Gastroesophageal sphincter (tissue), 4 donors: ENCODE data around the gene IFIT1B. TPM values are rescaled to one million over a fixed set of nuclear protein-coding genes. Genes with fewer than 3 reads are reported as not detected.
A peak's percentile ranks its signal among the peaks of the same experiment; 100 is the strongest.
"Not testable (repeated sequence)": the region's sequence is repeated elsewhere in the genome, so short reads cannot be mapped to it uniquely, and the experiment has no call there.

Source experiments
- ATAC-seq: fragments of 150-250 bp; one replicate; pipeline ENCODE4 v1.9.1; 2016; ENCODE audit warnings: mild to moderate bottlenecking, moderate library complexity
- H3K27ac ChIP-seq, 4 donors: fragments of 200-600 bp; sonication (generic) in 3 of 4; 1 replicate in 3 of 4; 2 replicates in 1 of 4; pipeline ENCODE4 v1.5.1; 2016 to 2019
- H3K27me3 ChIP-seq: fragments of 200-600 bp; sonication (generic); one replicate; pipeline ENCODE4 v1.5.1; 2019
- H3K36me3 ChIP-seq, 2 donors: fragments of 200-600 bp; sonication (generic); one replicate each; pipeline ENCODE4 v1.5.1; 2019; ENCODE audit warnings: control low read depth in 1 of 2
- H3K4me1 ChIP-seq, 3 donors: fragments of 200-600 bp; sonication (generic); 1 replicate in 2 of 3; 2 replicates in 1 of 3; pipeline ENCODE4 v1.5.1; 2016 to 2019; ENCODE audit warnings: control low read depth in 2 of 3
- H3K4me3 ChIP-seq, 2 donors: fragments of 200-600 bp; sonication (generic); one replicate each; pipeline ENCODE4 v1.5.1; 2019; ENCODE audit warnings: mild to moderate bottlenecking in 1 of 2, moderate library complexity in 1 of 2
- H3K9me3 ChIP-seq, 3 donors: fragments of 200-600 bp; sonication (generic); one replicate each; pipeline ENCODE4 v1.5.1; 2017 to 2019; ENCODE audit warnings: control low read depth in 2 of 3
- EP300 ChIP-seq: sonication (generic); formaldehyde crosslinking; IDR thresholded peaks from one replicate; pipeline ENCODE4 v1.6.1; 2017; ENCODE audit warnings: antibody characterized with exemption, mild to moderate bottlenecking
- POLR2A ChIP-seq, 2 donors: fragments of 450-650 bp; IDR thresholded peaks; one replicate each; pipeline ENCODE4 v1.6.1; 2017; ENCODE audit warnings: antibody characterized with exemption in 2 of 2, mild to moderate bottlenecking in 2 of 2, moderate library complexity in 1 of 2
- POLR2AphosphoS5 ChIP-seq: sonication (generic); formaldehyde crosslinking; IDR thresholded peaks from one replicate; pipeline ENCODE4 v1.6.1; 2017; ENCODE audit warnings: antibody characterized with exemption
- WGBS, 2 donors: methylation state at CpG; one replicate each; pipeline ENCODE4 v1.1.5; 2018; ENCODE audit warnings: low coverage in 1 of 2; 5-methylcytosine and 5-hydroxymethylcytosine counted together
- total RNA-seq, 4 donors: library from RNA; depleted of rRNA; stranded (reverse); fragments of >200 nt; gene quantifications; one replicate each; pipeline ENCODE4 v1.1.0, GENCODE V29; 2016
- TF ChIP-seq, protein P1 (sequence below), 4 experiments: fragments of 200-600 bp in 2 of 4; fragments of 450-650 bp in 2 of 4; sonication (generic) in 1 of 4; IDR thresholded peaks; one replicate each; pipeline ENCODE4 v1.5.1; 2017 to 2019; ENCODE audit warnings: antibody characterized with exemption in 4 of 4, mild to moderate bottlenecking in 2 of 4, moderate library complexity in 2 of 4

IFIT1B gene
- total RNA-seq, 4 donors from 2014 or later, result not detected

DNA sequence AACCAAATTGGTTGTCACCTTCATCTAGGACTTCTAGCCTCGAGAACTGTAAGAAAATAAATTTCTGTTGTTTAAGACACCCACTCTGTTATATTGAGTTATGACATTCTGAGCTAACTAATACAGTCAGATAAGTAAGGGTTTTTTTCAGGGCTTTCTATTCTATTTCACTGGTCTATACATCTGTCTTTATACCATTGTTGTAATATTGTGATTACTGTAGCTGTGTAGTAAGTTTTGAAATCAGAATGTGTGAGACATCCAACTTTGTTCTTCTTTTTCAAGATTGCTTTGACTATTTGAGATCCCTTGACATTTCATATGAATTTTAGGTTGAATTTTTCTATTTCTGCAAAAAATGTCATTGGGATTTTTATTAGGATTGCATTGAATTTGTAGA lies 22.1 kb downstream of the IFIT1B start:
- ATAC-seq, result no peak
- Histone ChIP-seq H3K4me1 (peaks cover 0 to 36% (median 3%) of the 10 kb centered on the region in 3 donors), H3K9me3 (no peaks in the 10 kb centered on the region), H3K4me3 (no peak overlapping the region), H3K36me3 (peaks cover 0 to 16% of the 10 kb centered on the region in 2 donors), H3K27me3 (no peaks in the 10 kb centered on the region), H3K27ac (no peak overlapping the region)
- TF ChIP-seq POLR2AphosphoS5 (no peak), POLR2A (IDR thresholded peaks at IDR 0.05) (no peak)
- WGBS, 2 donors, result 80 to 86% methylated on average over 1 of the region's 1 CpG

DNA sequence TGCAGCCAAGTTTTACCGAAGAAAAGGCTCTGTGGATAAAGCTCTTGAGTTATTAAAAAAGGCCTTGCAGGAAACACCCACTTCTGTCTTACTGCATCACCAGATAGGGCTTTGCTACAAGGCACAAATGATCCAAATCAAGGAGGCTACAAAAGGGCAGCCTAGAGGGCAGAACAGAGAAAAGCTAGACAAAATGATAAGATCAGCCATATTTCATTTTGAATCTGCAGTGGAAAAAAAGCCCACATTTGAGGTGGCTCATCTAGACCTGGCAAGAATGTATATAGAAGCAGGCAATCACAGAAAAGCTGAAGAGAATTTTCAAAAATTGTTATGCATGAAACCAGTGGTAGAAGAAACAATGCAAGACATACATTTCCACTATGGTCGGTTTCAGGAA lies 25.2 kb downstream of the IFIT1B start:
- TF ChIP-seq POLR2AphosphoS5, result no peak
- no peak for TF ChIP-seq EP300
- no peak for TF ChIP-seq POLR2A (IDR thresholded peaks at IDR 0.05)
- TF ChIP-seq, protein P1, sequence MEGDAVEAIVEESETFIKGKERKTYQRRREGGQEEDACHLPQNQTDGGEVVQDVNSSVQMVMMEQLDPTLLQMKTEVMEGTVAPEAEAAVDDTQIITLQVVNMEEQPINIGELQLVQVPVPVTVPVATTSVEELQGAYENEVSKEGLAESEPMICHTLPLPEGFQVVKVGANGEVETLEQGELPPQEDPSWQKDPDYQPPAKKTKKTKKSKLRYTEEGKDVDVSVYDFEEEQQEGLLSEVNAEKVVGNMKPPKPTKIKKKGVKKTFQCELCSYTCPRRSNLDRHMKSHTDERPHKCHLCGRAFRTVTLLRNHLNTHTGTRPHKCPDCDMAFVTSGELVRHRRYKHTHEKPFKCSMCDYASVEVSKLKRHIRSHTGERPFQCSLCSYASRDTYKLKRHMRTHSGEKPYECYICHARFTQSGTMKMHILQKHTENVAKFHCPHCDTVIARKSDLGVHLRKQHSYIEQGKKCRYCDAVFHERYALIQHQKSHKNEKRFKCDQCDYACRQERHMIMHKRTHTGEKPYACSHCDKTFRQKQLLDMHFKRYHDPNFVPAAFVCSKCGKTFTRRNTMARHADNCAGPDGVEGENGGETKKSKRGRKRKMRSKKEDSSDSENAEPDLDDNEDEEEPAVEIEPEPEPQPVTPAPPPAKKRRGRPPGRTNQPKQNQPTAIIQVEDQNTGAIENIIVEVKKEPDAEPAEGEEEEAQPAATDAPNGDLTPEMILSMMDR (IDR thresholded peaks at IDR 0.05), result no peak
- WGBS, 2 donors, result 78 to 100% methylated on average over 1 to 2 of the region's 2 CpGs
- peaks cover 0 to 23% (median 0%) of the 10 kb centered on the region in 3 donors for H3K4me1 ChIP-seq
- ATAC-seq, result no peak
- no peaks in the 10 kb centered on the region for H3K27me3 ChIP-seq
- H3K36me3 ChIP-seq, result peaks cover 0 to 16% of the 10 kb centered on the region in 2 donors
- H3K9me3 ChIP-seq, result no peaks in the 10 kb centered on the region
- H3K27ac ChIP-seq, result no peak overlapping the region
- H3K4me3 ChIP-seq, result no peak overlapping the region

DNA sequence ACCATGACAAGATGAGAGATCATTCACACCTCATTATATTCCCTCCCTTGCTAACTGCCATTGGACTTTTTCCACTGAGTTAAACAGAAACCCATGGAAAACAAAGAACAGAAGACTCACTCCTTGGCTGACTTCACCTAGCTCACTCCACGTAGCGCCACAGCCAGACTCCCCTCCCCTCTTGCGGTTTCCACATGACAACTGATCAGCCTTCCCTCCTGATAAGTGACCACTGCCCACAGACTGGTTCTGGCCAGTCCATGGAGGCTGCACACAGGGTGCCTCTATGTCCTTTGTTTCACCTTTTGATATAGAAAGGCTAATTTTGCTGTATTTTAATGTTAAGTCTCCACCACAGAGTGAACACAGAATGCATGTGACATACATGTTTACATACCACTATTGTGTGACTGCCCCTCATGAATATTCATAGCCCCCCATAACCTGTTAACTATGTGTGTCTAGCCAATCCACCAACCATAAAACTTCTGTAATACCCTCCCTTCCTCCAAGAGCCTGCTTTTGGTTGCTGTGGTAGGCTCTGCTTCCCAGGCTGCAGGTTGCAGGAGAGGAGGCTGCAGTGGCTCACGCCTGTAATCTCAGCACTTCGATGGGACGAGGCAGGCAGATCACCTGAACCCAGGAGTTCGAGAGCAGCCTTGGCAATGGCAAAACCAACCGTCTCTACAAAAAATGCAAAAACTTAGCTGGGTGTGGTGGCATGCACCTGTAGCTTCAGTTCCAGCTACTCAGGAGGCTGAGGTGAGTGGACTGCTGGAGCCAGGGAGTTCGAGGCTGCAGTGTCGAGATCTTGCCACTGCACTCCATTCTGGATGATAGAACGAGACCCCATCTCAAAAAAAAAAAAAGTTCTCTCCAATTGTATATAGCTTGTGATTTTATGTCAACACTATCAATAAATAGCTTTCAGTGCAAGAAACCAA lies 26.5 kb downstream of the IFIT1B start:
- peak; percentile 31 for ATAC-seq
- peaks cover 0 to 15% (median 0%) of the 10 kb centered on the region in 3 donors for H3K4me1 ChIP-seq
- no peak for TF ChIP-seq EP300
- TF ChIP-seq, protein P1 (IDR thresholded peaks at IDR 0.05), result no peak
- no peak for TF ChIP-seq POLR2A (IDR thresholded peaks at IDR 0.05)
- H3K9me3 ChIP-seq, result no peaks in the 10 kb centered on the region
- peaks cover 0 to 16% of the 10 kb centered on the region in 2 donors for H3K36me3 ChIP-seq
- H3K27me3 ChIP-seq, result no peaks in the 10 kb centered on the region
- H3K27ac ChIP-seq, result peak overlapping the region in 3 of 4 donors; percentile 17 to 40 (median 18)
- 74 to 78% methylated on average over 7 of the region's 11 CpGs for WGBS, 2 donors
- no peak overlapping the region for H3K4me3 ChIP-seq

DNA sequence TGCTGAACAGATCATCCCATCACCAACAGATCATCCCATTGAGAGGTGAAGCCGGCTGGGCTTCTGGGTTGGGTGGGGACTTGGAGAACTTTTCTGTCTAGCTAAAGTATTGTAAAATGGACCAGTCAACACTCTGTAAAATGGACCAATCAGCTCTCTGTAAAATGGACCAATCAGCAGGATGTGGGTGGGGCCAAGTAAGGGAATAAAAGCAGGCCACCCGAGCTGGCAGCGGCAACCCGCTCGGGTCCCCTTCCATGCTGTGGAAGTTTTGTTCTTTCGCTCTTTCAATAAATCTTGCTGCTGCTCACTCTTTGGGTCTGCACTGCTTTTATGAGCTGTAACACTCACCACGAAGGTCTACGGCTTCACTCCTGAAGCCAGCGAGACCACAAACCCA lies 28.3 kb downstream of the IFIT1B start:
- not testable (repeated sequence) for H3K27ac ChIP-seq, H3K9me3 ChIP-seq, H3K27me3 ChIP-seq, ATAC-seq, H3K4me3 ChIP-seq
- peaks cover 0 to 16% of the 10 kb centered on the region in 2 donors for H3K36me3 ChIP-seq
- H3K4me1 ChIP-seq, result peaks cover 0 to 15% (median 0%) of the 10 kb centered on the region in 3 donors
- WGBS, 2 donors, result 94 to 99% methylated on average over 6 to 8 of the region's 9 CpGs

DNA sequence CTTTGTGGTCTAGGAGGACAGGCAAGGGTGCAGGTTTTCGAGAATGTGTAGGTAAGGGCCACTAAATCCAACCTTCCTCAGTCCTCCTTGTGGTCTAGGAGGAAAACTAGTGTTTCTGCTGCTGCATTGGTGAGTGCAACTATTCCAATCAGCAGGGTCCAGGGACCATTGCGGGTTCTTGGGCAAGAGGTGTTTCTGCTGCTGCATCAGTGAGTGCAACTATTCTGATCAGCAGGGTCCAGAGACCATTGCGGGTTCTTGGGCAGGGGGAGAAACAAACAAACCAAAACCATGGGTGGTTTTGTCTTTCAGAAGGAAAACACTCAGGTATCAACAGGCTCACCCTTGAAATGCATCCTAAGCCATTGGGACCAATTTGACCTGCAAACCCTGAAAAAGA lies 29.9 kb downstream of the IFIT1B start:
- H3K27ac ChIP-seq, H3K36me3 ChIP-seq, ATAC-seq, H3K27me3 ChIP-seq, H3K4me3 ChIP-seq, H3K9me3 ChIP-seq: not testable (repeated sequence)
- peaks cover 0 to 15% (median 0%) of the 10 kb centered on the region in 3 donors for H3K4me1 ChIP-seq
- WGBS, 2 donors, result 100% methylated on average over 1 of the region's 3 CpGs

DNA sequence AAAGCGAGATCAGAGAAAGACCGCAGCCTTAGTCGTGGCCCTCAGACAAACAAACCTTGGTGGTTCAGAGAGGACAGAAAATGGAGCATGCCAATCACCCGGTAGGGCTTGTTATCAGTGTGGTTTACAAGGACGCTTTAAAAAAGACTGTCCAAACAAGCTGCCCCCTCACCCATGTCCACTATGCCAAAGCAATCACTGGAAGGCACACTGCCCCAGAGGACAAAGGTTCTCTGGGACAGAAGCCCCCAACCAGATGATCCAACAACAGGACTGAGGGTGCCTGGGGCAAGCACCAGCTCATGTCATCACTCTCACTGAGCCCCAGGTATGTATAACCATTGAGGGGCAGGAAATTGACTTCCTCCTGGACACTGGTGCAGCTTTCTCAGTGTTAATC lies 31.4 kb downstream of the IFIT1B start:
- not testable (repeated sequence) for ATAC-seq

DNA sequence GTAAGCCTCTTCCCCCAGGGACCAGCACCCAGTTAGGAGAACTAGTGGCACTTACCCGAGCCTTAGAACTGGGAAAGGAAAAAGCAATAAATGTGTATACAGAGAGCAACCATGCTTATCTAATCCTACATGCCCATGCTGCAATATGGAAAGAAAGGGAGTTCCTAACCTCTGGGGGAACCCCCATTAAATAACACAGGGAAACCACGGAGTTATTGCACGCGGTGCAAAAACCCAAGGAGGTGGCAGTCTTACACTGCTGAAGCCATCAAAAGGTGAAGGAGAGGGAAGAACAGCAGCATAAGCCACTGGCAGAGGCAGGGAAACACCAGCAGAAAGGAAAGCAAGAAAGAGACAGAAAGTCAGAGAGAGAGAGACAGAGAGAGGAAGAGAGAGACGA lies 32.7 kb downstream of the IFIT1B start:
- H3K9me3 ChIP-seq, H3K27me3 ChIP-seq, H3K36me3 ChIP-seq, H3K4me3 ChIP-seq, H3K27ac ChIP-seq, ATAC-seq: not testable (repeated sequence)
- WGBS, 2 donors, result 89 to 95% methylated on average over 3 to 5 of the region's 5 CpGs
- H3K4me1 ChIP-seq, result peaks cover 0 to 15% (median 0%) of the 10 kb centered on the region in 3 donors

More for the DNA sequence above, 31.4 kb downstream of the IFIT1B start:
- not testable (repeated sequence) for H3K4me3 ChIP-seq, H3K9me3 ChIP-seq, H3K27me3 ChIP-seq, H3K27ac ChIP-seq, H3K36me3 ChIP-seq
- H3K4me1 ChIP-seq, result peaks cover 0 to 16% (median 0%) of the 10 kb centered on the region in 3 donors
- WGBS, 2 donors, result 95% methylated on average over 5 of the region's 5 CpGs; no CpG with 5 or more reads in 1 of the 2 donors

DNA sequence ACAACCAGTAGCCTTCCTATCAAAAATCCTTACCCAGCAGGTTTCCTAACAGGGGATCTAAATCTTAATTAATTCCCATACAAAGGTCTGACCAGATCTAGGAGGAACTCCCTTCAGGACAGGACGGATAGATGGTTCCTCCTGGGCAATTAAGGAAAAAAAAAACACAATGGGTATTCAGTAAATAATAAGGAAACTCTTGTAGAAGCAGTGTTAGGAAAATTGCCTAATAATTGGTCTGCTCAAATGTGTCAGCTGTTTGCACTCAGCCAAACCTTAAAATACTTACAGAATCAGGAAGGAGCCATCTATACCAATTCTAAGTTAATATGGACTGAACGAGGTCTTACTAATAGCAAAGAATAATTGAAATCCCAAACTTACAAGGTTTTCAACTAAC lies 33.3 kb downstream of the IFIT1B start:
- not testable (repeated sequence) for H3K36me3 ChIP-seq, H3K27me3 ChIP-seq, H3K4me3 ChIP-seq, H3K9me3 ChIP-seq, ATAC-seq, H3K27ac ChIP-seq
- peaks cover 0 to 21% (median 0%) of the 10 kb centered on the region in 3 donors for H3K4me1 ChIP-seq
- 66 to 72% methylated on average over 2 of the region's 2 CpGs for WGBS, 2 donors

DNA sequence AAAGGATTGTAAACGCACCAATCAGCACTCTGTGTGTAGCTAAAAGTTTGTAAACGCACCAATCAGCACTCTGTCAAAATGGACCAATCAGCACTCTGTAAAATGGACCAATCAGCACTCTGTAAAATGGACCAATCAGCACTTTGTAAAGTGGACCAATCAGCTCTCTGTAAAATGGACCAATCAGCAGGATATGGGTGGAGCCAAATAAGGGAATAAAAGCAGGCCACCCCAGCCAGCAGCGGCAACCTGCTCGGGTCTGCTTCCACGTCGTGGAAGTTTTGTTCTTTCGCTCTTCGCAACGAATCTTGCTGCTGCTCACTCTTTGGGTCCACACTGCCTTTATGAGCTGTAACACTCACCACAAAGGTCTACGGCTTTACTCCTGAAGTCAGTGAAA lies 34.4 kb downstream of the IFIT1B start:
- H3K9me3 ChIP-seq, H3K27me3 ChIP-seq, H3K27ac ChIP-seq, H3K4me3 ChIP-seq, H3K36me3 ChIP-seq, ATAC-seq: not testable (repeated sequence)
- H3K4me1 ChIP-seq, result peaks cover 0 to 32% (median 0%) of the 10 kb centered on the region in 3 donors
- WGBS, 2 donors, result 82 to 88% methylated on average over 5 to 7 of the region's 10 CpGs
